Stimulated activated CD8-positive, alpha-beta memory T cell treated with anti-CD3 and anti-CD28 coated beads, Interleukin-12 subunit alpha, Interleukin-12 subunit beta, amount 100 ng/mL, for 24 hours (primary cell): ENCODE results near the gene VWA8.
A peak's percentile ranks its signal among the peaks of the same experiment; 100 is the strongest.

Experiments
- DNase-seq: peaks from one replicate; pipeline ENCODE4 v3.0.0-alpha.2; 2020; ENCODE audit errors: extremely low read depth

VWA8 gene

GRCh38 chr13:41960637-41961465 lies at the start of gene VWA8:
Gene VWA8, minus strand, starts transcription at chr13:41961109. Its CDS starts 94 bp downstream, at chr13:41961015.
- DNase-seq = peak; percentile 56

- no peak for DNase-seq
Observed at GRCh38 chr13:42009057-42009456, 48.1 kb upstream of the VWA8 start.

GRCh38 chr13:42007844-42008243 lies 46.9 kb upstream of the VWA8 start:
- DNase-seq = no peak

GRCh38 chr13:42002066-42002465 lies 41.2 kb upstream of the VWA8 start:
- DNase-seq = no peak

- no peak for DNase-seq
Observed at GRCh38 chr13:42001580-42001979, 40.7 kb upstream of the VWA8 start.

GRCh38 chr13:42000846-42001245 lies 39.9 kb upstream of the VWA8 start:
- no peak for DNase-seq

- no peak for DNase-seq
Observed at GRCh38 chr13:41997396-41997795, 36.5 kb upstream of the VWA8 start.

- peak; percentile 10 for DNase-seq
Observed at GRCh38 chr13:41995946-41996345, 35.0 kb upstream of the VWA8 start.

GRCh38 chr13:41995336-41995735 lies 34.4 kb upstream of the VWA8 start:
- no peak for DNase-seq

- no peak for DNase-seq
Observed at GRCh38 chr13:41994696-41995095, 33.8 kb upstream of the VWA8 start.

- no peak for DNase-seq
Observed at GRCh38 chr13:41991936-41992335, 31.0 kb upstream of the VWA8 start.

GRCh38 chr13:41988244-41988643 lies 27.3 kb upstream of the VWA8 start:
- no peak for DNase-seq

- no peak for DNase-seq
Observed at GRCh38 chr13:41985788-41986508, 25.0 kb upstream of the VWA8 start.

GRCh38 chr13:41981951-41982715 lies 21.2 kb upstream of the VWA8 start:
- no peak for DNase-seq

- DNase-seq = no peak
Observed at GRCh38 chr13:41978007-41978406, 17.1 kb upstream of the VWA8 start.

GRCh38 chr13:41976476-41976875 lies 15.6 kb upstream of the VWA8 start:
- no peak for DNase-seq

- DNase-seq = no peak
Observed at GRCh38 chr13:41974262-41974900, 13.5 kb upstream of the VWA8 start.

GRCh38 chr13:41973247-41973741 lies 12.4 kb upstream of the VWA8 start:
- no peak for DNase-seq

- no peak for DNase-seq
Observed at GRCh38 chr13:41971848-41972247, 10.9 kb upstream of the VWA8 start.

GRCh38 chr13:41970918-41971317 lies 10.0 kb upstream of the VWA8 start:
- DNase-seq = no peak

GRCh38 chr13:41970022-41970421 lies 9.1 kb upstream of the VWA8 start:
- DNase-seq = no peak

- no peak for DNase-seq
Observed at GRCh38 chr13:41969072-41969471, 8.2 kb upstream of the VWA8 start.
